ENCODE data around the gene LSM3. TPM values are rescaled to one million over a fixed set of nuclear protein-coding genes. Genes with fewer than 3 reads are reported as not detected.

The LSM3 gene
- total RNA-seq, 1 experiment from 2014 or later = 11.9 TPM

DNA sequence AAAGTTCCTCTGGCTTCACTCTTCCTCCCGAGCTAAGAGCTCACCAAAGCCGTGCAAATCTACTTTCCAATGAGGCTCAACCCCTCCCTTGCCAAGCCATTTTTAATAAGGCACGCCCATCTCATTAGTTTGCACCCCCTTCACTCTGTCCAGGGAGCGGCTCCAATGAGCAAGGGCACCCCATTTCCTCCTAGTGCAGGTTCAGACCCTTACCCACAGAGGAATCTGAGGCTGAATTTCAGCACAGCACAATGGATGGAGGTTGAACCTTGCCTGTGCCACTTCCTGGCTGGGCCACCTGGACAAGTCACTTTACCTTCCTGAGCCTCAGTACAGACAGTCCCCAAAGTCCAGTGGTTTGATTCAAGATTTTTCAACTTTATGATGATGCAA is 25.7 kb upstream of the LSM3 start:
- no TSS peak for BruUV-seq (replicated peaks)
- ChIA-PET POLR2A (no interaction called here), CTCF (no interaction called here)
- intact Hi-C loops (cut with micrococcal nuclease; ENCODE audit: unreplicated experiment) (no loop called here), in situ Hi-C loops (cut with HindIII; ENCODE audit: low pct_unique_long_range_greater_than_20kb, low sequenced_read_pairs) (no loop called here)
- H3K27me3 ChIP-seq (ENCODE audit: control insufficient read depth, insufficient read depth, low read length) = no peaks in the 10 kb centered on the region
- ATAC-seq (no peak), DNase-seq (ENCODE audit: low read depth, low spot score) (no peak)
- H3K36me3 ChIP-seq (ENCODE audit: control insufficient read depth, insufficient read depth, low read length) = no peaks in the 10 kb centered on the region; the same call in 1 of the 2 replicates
- H3K9me3 ChIP-seq (ENCODE audit: control insufficient read depth, insufficient read depth, low read depth, low read length) = no peaks in the 10 kb centered on the region
- no peaks in the 10 kb centered on the region for H3K4me1 ChIP-seq (ENCODE audit: control insufficient read depth, insufficient read depth, low read length)
- no peak overlapping the region for H3K27ac ChIP-seq (ENCODE audit: low read length)
- TF ChIP-seq POLR2AphosphoS5 (IDR thresholded peaks at IDR 0.05; ENCODE audit: low read depth, low read length) (no peak), TCF7L2 (IDR thresholded peaks at IDR 0.05; ENCODE audit: low read depth, low read length) (no peak), REST (IDR thresholded peaks at IDR 0.05; ENCODE audit: insufficient read depth in 1 of 2, low read depth in 2 of 2, low read length in 1 of 2) (no peak), SIN3A (IDR thresholded peaks at IDR 0.05; ENCODE audit: borderline replicate concordance, insufficient read depth, low read depth, low read length) (no peak)
- TF ChIP-seq, protein P1, sequence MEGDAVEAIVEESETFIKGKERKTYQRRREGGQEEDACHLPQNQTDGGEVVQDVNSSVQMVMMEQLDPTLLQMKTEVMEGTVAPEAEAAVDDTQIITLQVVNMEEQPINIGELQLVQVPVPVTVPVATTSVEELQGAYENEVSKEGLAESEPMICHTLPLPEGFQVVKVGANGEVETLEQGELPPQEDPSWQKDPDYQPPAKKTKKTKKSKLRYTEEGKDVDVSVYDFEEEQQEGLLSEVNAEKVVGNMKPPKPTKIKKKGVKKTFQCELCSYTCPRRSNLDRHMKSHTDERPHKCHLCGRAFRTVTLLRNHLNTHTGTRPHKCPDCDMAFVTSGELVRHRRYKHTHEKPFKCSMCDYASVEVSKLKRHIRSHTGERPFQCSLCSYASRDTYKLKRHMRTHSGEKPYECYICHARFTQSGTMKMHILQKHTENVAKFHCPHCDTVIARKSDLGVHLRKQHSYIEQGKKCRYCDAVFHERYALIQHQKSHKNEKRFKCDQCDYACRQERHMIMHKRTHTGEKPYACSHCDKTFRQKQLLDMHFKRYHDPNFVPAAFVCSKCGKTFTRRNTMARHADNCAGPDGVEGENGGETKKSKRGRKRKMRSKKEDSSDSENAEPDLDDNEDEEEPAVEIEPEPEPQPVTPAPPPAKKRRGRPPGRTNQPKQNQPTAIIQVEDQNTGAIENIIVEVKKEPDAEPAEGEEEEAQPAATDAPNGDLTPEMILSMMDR (IDR thresholded peaks at IDR 0.05) = no peak
- H3K4me3 ChIP-seq (ENCODE audit: low read depth in 2 of 2, low read length in 2 of 2) = no peak overlapping the region

- ATAC-seq = no peak
- TF ChIP-seq REST (IDR thresholded peaks at IDR 0.05; ENCODE audit: insufficient read depth in 1 of 2, low read depth in 2 of 2, low read length in 1 of 2) (no peak), POLR2AphosphoS5 (IDR thresholded peaks at IDR 0.05; ENCODE audit: low read depth, low read length) (no peak), SIN3A (IDR thresholded peaks at IDR 0.05; ENCODE audit: borderline replicate concordance, insufficient read depth, low read depth, low read length) (no peak), TCF7L2 (IDR thresholded peaks at IDR 0.05; ENCODE audit: low read depth, low read length) (no peak)
- TF ChIP-seq, protein P1 (IDR thresholded peaks at IDR 0.05) = no peak
- Histone ChIP-seq H3K36me3 (ENCODE audit: control insufficient read depth, insufficient read depth, low read length) (no peaks in the 10 kb centered on the region; the same call in 1 of the 2 replicates), H3K27ac (ENCODE audit: low read length) (no peak overlapping the region), H3K4me3 (ENCODE audit: low read depth in 2 of 2, low read length in 2 of 2) (no peak overlapping the region), H3K27me3 (ENCODE audit: control insufficient read depth, insufficient read depth, low read length) (no peaks in the 10 kb centered on the region), H3K4me1 (ENCODE audit: control insufficient read depth, insufficient read depth, low read length) (no peaks in the 10 kb centered on the region), H3K9me3 (ENCODE audit: control insufficient read depth, insufficient read depth, low read depth, low read length) (no peaks in the 10 kb centered on the region)
- intact Hi-C loops (cut with micrococcal nuclease; ENCODE audit: unreplicated experiment) (no loop called here), in situ Hi-C loops (cut with HindIII; ENCODE audit: low pct_unique_long_range_greater_than_20kb, low sequenced_read_pairs) (no loop called here)
- ChIA-PET CTCF (no interaction called here), POLR2A (no interaction called here)
- BruUV-seq (replicated peaks) = no TSS peak
- no peak for DNase-seq (ENCODE audit: low read depth, low spot score)
Measured at GRCh38 chr3:14153663-14154062, 25.0 kb upstream of the LSM3 start.
